ENCODE measurements around the gene ZNF800.

DNA sequence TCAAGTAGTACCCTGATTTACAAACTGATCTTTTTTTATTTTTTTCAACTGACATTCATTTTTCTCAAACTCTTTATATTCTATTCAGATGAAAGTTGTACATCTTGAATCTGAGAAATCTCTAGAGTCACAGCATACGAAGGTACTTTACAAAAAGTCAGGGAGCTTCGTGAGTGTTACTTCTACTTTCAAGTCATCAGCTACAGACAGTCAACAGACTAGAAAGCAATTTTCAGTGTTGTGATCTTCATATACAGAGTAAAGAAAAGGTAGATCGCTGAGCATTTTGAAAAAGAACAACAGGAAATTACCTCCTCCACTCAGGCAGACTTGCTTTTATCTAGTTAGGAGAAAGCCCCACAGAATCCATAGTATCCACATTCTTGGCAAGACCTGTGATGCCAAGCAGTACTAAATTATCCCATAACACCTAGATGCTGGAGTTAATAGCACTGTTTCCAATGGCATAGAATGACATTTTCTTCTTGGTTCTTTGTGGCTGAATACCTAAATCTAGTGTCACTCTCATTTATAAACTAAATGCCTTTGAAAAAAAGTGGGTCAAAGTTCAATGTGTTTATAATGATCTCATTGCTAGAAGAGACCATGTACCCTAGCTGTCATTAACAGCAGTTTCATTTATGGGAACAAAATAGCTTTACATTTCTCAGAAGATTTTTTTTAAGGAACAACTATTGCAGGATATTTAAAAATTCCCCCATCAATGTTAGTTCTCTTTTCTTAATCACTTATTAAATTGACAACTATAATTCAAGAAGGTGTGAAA, 12.0 kb upstream of the ZNF800 start:
- TF ChIP-seq, protein P1, sequence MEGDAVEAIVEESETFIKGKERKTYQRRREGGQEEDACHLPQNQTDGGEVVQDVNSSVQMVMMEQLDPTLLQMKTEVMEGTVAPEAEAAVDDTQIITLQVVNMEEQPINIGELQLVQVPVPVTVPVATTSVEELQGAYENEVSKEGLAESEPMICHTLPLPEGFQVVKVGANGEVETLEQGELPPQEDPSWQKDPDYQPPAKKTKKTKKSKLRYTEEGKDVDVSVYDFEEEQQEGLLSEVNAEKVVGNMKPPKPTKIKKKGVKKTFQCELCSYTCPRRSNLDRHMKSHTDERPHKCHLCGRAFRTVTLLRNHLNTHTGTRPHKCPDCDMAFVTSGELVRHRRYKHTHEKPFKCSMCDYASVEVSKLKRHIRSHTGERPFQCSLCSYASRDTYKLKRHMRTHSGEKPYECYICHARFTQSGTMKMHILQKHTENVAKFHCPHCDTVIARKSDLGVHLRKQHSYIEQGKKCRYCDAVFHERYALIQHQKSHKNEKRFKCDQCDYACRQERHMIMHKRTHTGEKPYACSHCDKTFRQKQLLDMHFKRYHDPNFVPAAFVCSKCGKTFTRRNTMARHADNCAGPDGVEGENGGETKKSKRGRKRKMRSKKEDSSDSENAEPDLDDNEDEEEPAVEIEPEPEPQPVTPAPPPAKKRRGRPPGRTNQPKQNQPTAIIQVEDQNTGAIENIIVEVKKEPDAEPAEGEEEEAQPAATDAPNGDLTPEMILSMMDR (IDR thresholded peaks at IDR 0.05; ENCODE audit: low read depth, low read length): no peak
- no peak for TF ChIP-seq EZH2phosphoT487 (IDR thresholded peaks at IDR 0.05; ENCODE audit: low read depth)
